Astrocyte (in vitro differentiated cells and primary cell): ENCODE results near the gene BEST4. TPM values are rescaled to one million over a fixed set of nuclear protein-coding genes. Genes with fewer than 3 reads are reported as not detected.
"Not testable (repeated sequence)": the region's sequence is repeated elsewhere in the genome, so short reads cannot be mapped to it uniquely, and the experiment has no call there.

ENCODE experiments used
- DNase-seq: peaks from one replicate; pipeline ENCODE4 v3.0.0-alpha.2; 2010; ENCODE audit warnings: low read depth
- FAIRE-seq: peaks from 2 replicates; lab custom pipeline; 2011; peaks lifted over from hg19 to GRCh38; lab: Jason Lieb, UNC
- H2AFZ ChIP-seq: 2 replicates; pipeline ENCODE4 v1.6.0; 2012; ENCODE audit warnings: low read depth, low read length, inconsistent platforms
- H3K27ac ChIP-seq: 2 replicates; pipeline ENCODE4 v1.5.1; 2011; ENCODE audit warnings: low read depth, low read length, inconsistent platforms
- H3K27me3 ChIP-seq: 2 replicates; pipeline ENCODE4 v1.6.0; 2011; ENCODE audit warnings: low read length, inconsistent platforms; ENCODE audit not compliant: insufficient read depth
- H3K36me3 ChIP-seq: 2 replicates; pipeline ENCODE4 v1.5.1; 2011; ENCODE audit warnings: low read length, inconsistent platforms; ENCODE audit not compliant: insufficient read depth
- H3K4me1 ChIP-seq: 2 replicates; pipeline ENCODE4 v1.5.1; 2011; ENCODE audit warnings: low read length, inconsistent platforms; ENCODE audit not compliant: insufficient read depth
- H3K4me2 ChIP-seq: 2 replicates; pipeline ENCODE4 v1.6.0; 2012; ENCODE audit warnings: low read length, inconsistent platforms
- H3K4me3 ChIP-seq: 2 replicates; pipeline ENCODE4 v1.5.1; 2011; ENCODE audit warnings: low read depth, mild to moderate bottlenecking, low read length, inconsistent platforms; ENCODE audit not compliant: insufficient read depth
- H3K79me2 ChIP-seq: 2 replicates; pipeline ENCODE4 v1.6.0; 2012; ENCODE audit warnings: mild to moderate bottlenecking, low read length, inconsistent platforms; ENCODE audit not compliant: insufficient read depth
- H3K9ac ChIP-seq: 2 replicates; pipeline ENCODE4 v1.6.0; 2012; ENCODE audit warnings: mild to moderate bottlenecking, low read length, inconsistent platforms
- H3K9me3 ChIP-seq: 2 replicates; pipeline ENCODE4 v1.5.1; 2012; ENCODE audit warnings: low read depth, mild to moderate bottlenecking, low read length, inconsistent platforms; ENCODE audit not compliant: insufficient read depth
- H4K20me1 ChIP-seq: 2 replicates; pipeline ENCODE4 v1.6.0; 2012; ENCODE audit warnings: low read length, inconsistent platforms; ENCODE audit not compliant: insufficient read depth
- H3K27ac Mint-ChIP-seq: one replicate; pipeline ENCODE4 v1.8.0; 2021; ENCODE audit warnings: mild to moderate bottlenecking, mixed read lengths; ENCODE audit not compliant: unreplicated experiment
- H3K27me3 Mint-ChIP-seq: one replicate; pipeline ENCODE4 v1.8.0; 2021; ENCODE audit warnings: low read depth, mixed read lengths; ENCODE audit not compliant: unreplicated experiment
- H3K36me3 Mint-ChIP-seq: one replicate; pipeline ENCODE4 v1.8.0; 2021; ENCODE audit warnings: low read depth, mixed read lengths; ENCODE audit not compliant: unreplicated experiment
- H3K4me1 Mint-ChIP-seq: one replicate; pipeline ENCODE4 v1.8.0; 2021; ENCODE audit warnings: low read depth, mixed read lengths; ENCODE audit not compliant: unreplicated experiment
- H3K4me3 Mint-ChIP-seq: one replicate; pipeline ENCODE4 v1.8.0; 2021; ENCODE audit warnings: mild to moderate bottlenecking, moderate library complexity, mixed read lengths; ENCODE audit not compliant: unreplicated experiment
- H3K9me3 Mint-ChIP-seq: one replicate; pipeline ENCODE4 v1.8.0; 2021; ENCODE audit warnings: mild to moderate bottlenecking, mixed read lengths; ENCODE audit not compliant: unreplicated experiment
- EZH2 ChIP-seq: IDR thresholded peaks from 2 replicates; pipeline ENCODE4 v1.6.1; 2012; ENCODE audit warnings: mild to moderate bottlenecking, low read length, inconsistent platforms; ENCODE audit not compliant: insufficient read depth
- total RNA-seq: library from RNA; stranded (reverse); gene quantifications from 2 replicates; pipeline ENCODE4 v1.2.1, GENCODE V29; 2021
- TF ChIP-seq, protein P1 (sequence below): IDR thresholded peaks from 2 replicates; pipeline ENCODE4 v1.5.1; 2011; ENCODE audit warnings: low read depth, mild to moderate bottlenecking, inconsistent platforms, low read length, moderate library complexity; ENCODE audit not compliant: insufficient read depth

BEST4 gene
- total RNA-seq, 1 donor from 2014 or later, result not detected

DNA sequence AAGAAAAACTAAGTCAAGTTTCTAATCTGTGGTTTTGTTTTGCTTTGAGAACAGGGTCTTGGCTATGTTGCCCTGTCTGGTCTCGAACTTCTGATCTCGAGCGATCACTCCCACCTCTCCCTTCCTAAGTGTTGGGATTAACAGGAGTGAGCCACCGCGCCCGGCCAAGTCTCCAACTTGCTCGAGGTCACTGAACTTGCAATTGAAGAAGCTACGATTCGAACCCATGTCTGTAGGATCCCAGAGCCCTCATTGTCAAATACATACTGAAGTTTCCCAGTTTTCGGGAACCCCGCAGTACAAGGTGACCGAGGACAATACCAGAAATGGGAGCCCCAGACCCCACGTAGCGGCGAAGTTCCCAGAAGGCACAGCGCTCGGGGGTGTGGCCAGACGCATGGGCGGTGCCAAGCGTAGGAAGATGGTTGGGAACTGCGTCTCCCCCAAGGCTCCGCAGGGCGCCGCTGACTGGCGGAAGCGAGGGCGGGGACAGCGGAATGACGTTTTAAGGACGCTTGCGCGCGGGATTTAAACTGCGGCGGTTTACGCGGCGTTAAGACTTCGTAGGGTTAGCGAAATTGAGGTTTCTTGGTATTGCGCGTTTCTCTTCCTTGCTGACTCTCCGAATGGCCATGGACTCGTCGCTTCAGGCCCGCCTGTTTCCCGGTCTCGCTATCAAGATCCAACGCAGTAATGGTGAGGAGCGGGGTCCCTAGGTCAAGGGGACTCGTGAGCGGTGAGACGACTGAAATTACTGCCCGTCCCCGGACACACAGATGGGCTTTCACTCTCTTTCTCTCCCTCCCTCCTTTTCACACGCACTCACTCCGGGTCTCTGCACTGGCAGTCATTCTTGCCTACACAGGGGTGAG, 48.4 kb downstream of the BEST4 start, which contains the start of gene KIF2C:
Gene KIF2C (plus strand): TSS at position 531 of the 872 bp plus-strand sequence. CDS start 96 bp downstream, at position 627.
- H4K20me1 ChIP-seq, result peaks cover 5% of the 10 kb centered on the region
- H3K9ac ChIP-seq, result peak within 1 kb of the TSS; percentile 86
- TF ChIP-seq EZH2, result no peak
- TF ChIP-seq, protein P1, sequence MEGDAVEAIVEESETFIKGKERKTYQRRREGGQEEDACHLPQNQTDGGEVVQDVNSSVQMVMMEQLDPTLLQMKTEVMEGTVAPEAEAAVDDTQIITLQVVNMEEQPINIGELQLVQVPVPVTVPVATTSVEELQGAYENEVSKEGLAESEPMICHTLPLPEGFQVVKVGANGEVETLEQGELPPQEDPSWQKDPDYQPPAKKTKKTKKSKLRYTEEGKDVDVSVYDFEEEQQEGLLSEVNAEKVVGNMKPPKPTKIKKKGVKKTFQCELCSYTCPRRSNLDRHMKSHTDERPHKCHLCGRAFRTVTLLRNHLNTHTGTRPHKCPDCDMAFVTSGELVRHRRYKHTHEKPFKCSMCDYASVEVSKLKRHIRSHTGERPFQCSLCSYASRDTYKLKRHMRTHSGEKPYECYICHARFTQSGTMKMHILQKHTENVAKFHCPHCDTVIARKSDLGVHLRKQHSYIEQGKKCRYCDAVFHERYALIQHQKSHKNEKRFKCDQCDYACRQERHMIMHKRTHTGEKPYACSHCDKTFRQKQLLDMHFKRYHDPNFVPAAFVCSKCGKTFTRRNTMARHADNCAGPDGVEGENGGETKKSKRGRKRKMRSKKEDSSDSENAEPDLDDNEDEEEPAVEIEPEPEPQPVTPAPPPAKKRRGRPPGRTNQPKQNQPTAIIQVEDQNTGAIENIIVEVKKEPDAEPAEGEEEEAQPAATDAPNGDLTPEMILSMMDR, result no peak
- H3K27me3 ChIP-seq, result no peaks in the 10 kb centered on the region
- H3K4me1 ChIP-seq, result peaks cover 12% of the 10 kb centered on the region
- peak within 1 kb of the TSS; percentile 94 for H3K4me2 ChIP-seq
- Mint-ChIP-seq H3K36me3 (no peaks in the 10 kb centered on the region), H3K27me3 (no peaks in the 10 kb centered on the region), H3K9me3 (peaks cover 3% of the 10 kb centered on the region), H3K27ac (peak within 1 kb of the TSS; percentile 79), H3K4me3 (peak within 1 kb of the TSS; percentile 86), H3K4me1 (no peaks in the 10 kb centered on the region)
- H3K27ac ChIP-seq, result peak within 1 kb of the TSS; percentile 80
- peak within 1 kb of the TSS; percentile 97 for H3K4me3 ChIP-seq
- peak; percentile 91 for DNase-seq
- peaks cover 8% of the 10 kb centered on the region for H3K36me3 ChIP-seq
- FAIRE-seq, result no peak
- H2AFZ ChIP-seq, result peak within 1 kb of the TSS; percentile 88
- H3K79me2 ChIP-seq, result peaks cover 43% of the 10 kb centered on the region
- H3K9me3 ChIP-seq, result no peaks in the 10 kb centered on the region

DNA sequence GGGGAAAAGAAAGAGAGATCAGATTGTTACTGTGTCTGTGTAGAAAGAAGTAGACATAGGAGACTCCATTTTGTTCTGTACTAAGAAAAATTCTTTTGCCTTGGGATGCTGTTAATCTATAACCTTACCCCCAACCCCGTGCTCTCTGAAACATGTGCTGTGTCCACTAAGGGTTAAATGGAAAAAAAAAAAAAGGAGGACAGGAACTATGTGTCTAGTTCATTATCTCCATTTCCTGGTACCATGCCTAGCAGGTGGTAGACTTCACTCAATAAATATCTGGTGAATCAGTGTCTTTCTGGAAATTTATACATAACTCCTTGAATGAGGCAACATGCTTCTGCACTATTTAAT, 49.0 kb downstream of the BEST4 start:
- H2AFZ ChIP-seq, result peak overlapping the region; percentile 88
- not testable (repeated sequence) for H3K4me1 Mint-ChIP-seq

DNA sequence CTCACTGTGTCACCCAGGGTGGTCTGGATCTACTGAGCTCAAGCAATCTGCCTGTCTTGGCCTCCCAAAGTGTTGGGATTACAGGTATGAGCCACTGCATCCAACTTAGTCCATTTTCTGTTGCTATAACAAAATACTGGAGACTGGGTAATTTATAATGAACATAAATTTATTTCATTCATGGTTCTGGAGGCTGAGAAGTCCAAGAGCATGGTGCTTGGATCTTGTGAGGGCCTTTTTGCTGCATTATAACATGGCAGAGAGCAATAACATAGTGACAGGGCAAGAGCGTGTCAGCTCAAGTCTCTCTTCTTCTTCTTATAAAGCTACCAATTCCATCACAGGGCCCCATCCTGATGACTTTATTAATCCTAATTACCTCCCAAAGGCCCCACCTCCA, 52.0 kb downstream of the BEST4 start:
- peaks cover 13% of the 10 kb centered on the region for H3K79me2 ChIP-seq
- Mint-ChIP-seq H3K36me3 (no peaks in the 10 kb centered on the region), H3K27ac (no peak overlapping the region), H3K9me3 (peaks cover 3% of the 10 kb centered on the region), H3K4me1 (peaks cover 4% of the 10 kb centered on the region), H3K4me3 (no peak overlapping the region), H3K27me3 (no peaks in the 10 kb centered on the region)
- no peaks in the 10 kb centered on the region for H3K9me3 ChIP-seq
- no peaks in the 10 kb centered on the region for H3K36me3 ChIP-seq
- no peak for TF ChIP-seq EZH2
- TF ChIP-seq, protein P1, result no peak
- H3K4me1 ChIP-seq, result peaks cover 8% of the 10 kb centered on the region
- DNase-seq (no peak), FAIRE-seq (no peak)
- no peak overlapping the region for H3K4me2 ChIP-seq
- H3K9ac ChIP-seq, result no peak overlapping the region
- no peaks in the 10 kb centered on the region for H3K27me3 ChIP-seq
- H3K27ac ChIP-seq, result no peak overlapping the region
- no peaks in the 10 kb centered on the region for H4K20me1 ChIP-seq
- H2AFZ ChIP-seq, result no peak overlapping the region
- H3K4me3 ChIP-seq, result no peak overlapping the region

More for the DNA sequence above, 49.0 kb downstream of the BEST4 start:
- peaks cover 37% of the 10 kb centered on the region for H3K79me2 ChIP-seq
- H3K4me1 ChIP-seq, result peaks cover 12% of the 10 kb centered on the region
- H3K36me3 ChIP-seq, H3K27me3 ChIP-seq, H3K36me3 Mint-ChIP-seq, FAIRE-seq, H3K9me3 ChIP-seq, H3K27me3 Mint-ChIP-seq, H3K9me3 Mint-ChIP-seq, H4K20me1 ChIP-seq, DNase-seq: not testable (repeated sequence)
- peak overlapping the region; percentile 94 for H3K4me2 ChIP-seq
- Mint-ChIP-seq H3K27ac (peak overlapping the region; percentile 73), H3K4me3 (peak overlapping the region; percentile 86)
- peak overlapping the region; percentile 86 for H3K9ac ChIP-seq
- H3K4me3 ChIP-seq, result peak overlapping the region; percentile 97
- peak overlapping the region; percentile 80 for H3K27ac ChIP-seq
